Inflammatory macrophage treated with lipopolysaccharide for 1 hour (primary cell): ENCODE data around the gene NUBP1.
"Not testable (repeated sequence)": the region's sequence is repeated elsewhere in the genome, so short reads cannot be mapped to it uniquely, and the experiment has no call there.

Experiments used
- DNase-seq, 2 donors: peaks; one replicate each; pipeline ENCODE4 v3.0.0-alpha.2; 2020 to 2022

Gene NUBP1

DNA sequence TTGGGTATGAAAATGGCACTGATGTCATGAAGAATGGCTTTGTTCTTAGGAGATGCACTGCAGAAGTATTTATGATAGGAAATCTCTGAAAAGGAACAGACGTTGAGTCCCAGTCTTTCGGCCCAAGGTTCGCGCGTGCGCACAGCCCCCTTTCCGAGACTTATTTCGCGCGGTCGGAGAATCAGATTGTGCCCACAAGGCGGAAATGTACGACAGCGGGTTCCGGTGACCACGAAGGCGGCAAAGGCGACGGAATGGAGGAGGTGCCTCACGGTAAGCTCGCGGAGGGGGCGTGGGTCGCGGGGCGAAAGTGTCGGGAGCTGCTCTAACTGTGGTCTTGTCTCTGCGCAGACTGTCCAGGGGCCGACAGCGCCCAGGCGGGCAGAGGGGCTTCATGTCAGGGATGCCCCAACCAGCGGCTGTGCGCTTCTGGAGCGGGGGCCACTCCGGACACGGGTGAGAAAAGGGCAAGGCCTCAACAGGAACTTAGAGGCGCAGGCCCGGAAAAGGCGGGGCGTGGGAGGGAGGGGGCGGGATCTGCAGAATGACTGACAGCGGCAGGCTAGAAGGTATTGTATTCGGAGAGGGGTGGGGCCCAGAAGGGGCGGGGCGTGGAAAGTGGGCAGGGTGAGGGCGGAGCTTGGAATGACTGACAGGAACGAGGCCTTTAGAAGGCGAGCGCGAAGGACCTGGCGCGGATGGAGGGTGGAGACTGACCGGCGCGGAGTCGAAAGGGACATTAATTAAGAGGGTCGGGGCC, at the start of gene NUBP1:
NUBP1 (plus strand) TSS at position 233 of the 760 bp plus-strand sequence; CDS start at position 255, 22 bp downstream.
- DNase-seq = peak; percentile 98 to 100

DNA sequence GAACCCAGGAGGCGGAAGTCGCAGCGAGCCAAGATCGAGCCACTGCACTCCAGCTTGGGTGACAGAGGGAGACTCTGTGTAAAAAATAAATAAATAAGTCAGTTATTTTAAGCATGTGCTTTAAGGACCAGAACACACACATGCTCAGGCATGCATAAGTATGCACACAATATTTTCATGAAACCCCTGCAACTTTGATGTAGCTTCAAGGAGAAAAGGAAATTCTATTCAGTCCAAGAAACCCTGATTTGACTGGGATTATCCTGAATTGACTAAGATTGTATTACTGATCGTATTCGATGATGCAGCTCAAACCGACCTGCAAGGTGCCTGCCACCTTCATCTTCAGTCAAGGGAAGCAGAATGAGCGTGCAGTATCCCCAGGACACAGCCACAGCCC, 49.8 kb upstream of the NUBP1 start:
- no peak for DNase-seq

- DNase-seq = no peak
Observed at GRCh38 chr16:10694306-10694705, 49.3 kb upstream of the NUBP1 start.

DNA sequence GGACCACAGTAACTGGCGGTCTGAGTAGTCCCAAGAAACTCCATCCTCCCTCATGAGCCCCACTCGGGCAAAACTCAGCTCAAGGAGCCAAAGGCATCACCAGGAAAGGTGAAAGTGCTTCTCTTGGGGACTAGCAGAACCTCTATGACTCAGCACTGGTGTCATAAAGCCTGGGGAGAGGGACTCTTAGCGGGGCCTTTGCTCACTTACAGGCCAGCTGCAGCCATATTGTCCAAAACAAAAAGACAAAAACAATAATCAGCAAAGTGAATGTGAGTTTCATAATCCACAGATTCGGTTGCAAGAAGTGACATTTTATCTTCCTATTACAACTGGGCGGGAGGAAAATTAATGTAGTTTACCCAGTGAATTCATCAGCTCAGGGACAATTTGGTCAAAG, 48.8 kb upstream of the NUBP1 start, which contains the start of gene TEKT5:
TEKT5 (minus strand) TSS at position 101 of the 400 bp plus-strand sequence; CDS start at position 44, 57 bp downstream.
- no peak for DNase-seq

- no peak for DNase-seq
Observed at GRCh38 chr16:10699756-10700155, 43.9 kb upstream of the NUBP1 start.

- DNase-seq = no peak
Observed at GRCh38 chr16:10708969-10709368, 34.7 kb upstream of the NUBP1 start.

GRCh38 chr16:10728003-10728887, 15.4 kb upstream of the NUBP1 start:
- DNase-seq = no peak

GRCh38 chr16:10729104-10730048, 14.3 kb upstream of the NUBP1 start:
- no peak for DNase-seq

- DNase-seq = no peak
Observed at GRCh38 chr16:10731790-10732189, 11.9 kb upstream of the NUBP1 start.

DNA sequence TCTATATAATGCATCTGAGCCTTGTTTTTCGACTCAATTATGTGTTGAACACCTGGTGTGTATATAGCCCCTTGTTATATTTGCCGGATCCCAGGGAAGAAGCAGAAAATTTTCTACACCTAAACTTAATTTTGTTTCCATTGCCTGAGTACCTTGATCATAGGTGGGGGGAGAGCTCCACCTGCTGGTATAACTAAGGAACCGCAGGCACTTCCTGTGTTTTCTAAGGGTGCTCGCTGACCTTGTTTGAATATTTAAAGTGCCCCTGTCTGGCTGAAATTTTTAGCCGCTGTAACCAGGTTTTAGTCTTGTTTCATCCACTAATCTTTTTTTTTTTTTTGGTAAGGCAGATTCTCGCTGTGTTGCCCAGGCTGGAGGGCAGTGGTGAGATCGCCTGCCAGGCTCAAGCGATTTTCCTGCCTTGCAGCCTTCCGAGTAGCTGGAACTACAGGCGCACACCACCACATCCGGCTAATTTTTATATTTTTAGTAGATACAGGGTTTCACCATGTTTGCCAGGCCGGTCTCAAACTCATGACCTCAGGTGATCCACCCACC, 6.5 kb upstream of the NUBP1 start:
- peak; percentile 51 to 92 for DNase-seq

GRCh38 chr16:10738231-10739077, 5.2 kb upstream of the NUBP1 start:
- DNase-seq = peak; percentile 81 to 89

- no peak for DNase-seq
Observed at GRCh38 chr16:10740000-10740844, 3.4 kb upstream of the NUBP1 start.

GRCh38 chr16:10740845-10741208, 2.8 kb upstream of the NUBP1 start:
- DNase-seq = no peak

GRCh38 chr16:10741249-10741648, 2.4 kb upstream of the NUBP1 start:
- DNase-seq = not testable (repeated sequence)

DNA sequence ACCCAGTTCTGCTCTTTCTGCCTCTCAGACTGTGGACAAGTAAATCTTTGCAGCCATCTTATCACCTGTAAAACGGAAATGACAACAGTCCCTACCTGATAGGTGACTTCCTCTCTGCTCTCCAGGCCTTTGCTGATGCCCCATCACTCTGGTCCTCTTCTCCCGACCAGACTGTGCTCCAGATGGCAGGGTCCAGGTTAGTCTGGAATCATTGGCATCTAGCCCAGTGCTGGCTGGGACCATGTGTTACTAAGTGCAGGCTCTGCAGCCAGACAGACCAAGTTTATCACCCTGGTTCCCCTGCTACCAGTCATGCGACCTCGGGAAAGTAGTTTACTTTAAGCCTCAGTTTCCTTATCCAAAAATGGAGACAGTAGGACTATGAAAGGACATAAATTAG, 1.8 kb upstream of the NUBP1 start:
- DNase-seq = no peak

DNA sequence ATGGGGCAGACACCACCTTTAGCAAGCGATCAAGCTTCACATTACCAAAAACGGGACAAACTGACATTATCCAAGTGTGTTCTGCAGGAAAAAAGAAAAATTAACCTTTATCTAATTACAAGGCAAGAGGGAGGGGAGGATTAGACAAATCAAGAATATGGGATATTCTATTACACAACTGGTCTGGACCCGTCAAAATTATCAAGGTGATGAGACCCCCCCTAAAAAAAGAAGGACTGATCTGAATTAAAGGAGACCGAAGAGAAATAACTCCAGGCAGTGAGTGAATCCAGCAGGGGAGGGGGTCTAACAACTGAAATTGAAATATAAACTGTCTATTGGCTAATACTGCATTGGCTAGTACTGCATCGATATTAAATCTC, 424 bp upstream of the NUBP1 start:
- DNase-seq = no peak

DNA sequence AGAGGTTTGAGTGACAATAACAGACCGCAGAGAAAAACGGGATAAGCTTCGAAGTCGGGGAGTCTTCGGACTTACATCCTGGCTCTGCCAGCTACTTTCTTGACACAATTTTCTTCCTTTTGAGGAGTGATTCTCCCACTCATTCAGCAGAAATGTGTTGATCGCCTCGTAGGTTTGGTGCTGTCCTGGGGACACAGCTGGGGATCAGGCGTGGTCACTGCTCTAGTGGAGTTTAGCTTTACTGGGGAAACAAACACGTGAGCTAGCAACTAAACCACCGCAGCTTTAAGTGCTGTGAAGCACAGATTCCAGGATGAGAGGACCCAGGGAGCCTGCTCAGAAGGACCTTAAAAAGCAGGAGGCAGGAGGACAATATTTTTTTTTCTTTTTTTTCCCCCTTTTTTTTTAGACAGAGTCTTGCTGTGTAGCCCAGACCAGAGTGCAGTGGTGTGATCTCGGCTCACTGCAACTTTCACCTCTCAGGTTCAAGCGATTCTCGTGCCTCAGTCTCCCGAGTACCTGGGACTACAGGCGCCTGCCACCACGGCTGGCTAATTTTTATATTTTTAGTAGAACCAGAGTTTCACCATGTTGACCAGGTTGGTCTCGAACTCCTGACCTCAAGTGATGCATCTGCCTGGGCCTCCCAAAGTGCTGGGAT, 858 bp downstream of the NUBP1 start:
- DNase-seq = no peak

DNA sequence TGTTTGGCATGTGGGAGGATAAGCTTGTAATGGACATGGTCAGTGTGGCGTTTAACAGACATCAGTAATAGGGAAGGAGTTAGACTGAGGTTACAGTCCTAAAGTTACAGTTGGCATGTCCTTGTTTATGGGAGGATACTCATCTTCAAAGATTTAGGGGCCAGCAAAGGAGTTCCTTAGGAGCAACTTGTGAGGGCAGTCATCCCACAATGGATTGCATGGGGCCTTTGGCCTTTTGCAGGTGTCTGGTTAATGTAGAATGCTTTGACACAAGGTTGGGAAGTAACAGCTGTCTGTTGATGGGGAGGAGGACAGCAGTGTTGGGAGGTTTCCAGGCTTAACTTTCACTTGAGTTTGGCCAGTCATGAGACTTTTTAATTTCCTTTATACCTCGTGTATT, 2.2 kb downstream of the NUBP1 start:
- no peak for DNase-seq

GRCh38 chr16:10750793-10751192, 7.2 kb downstream of the NUBP1 start:
- DNase-seq = no peak

- peak in 1 of 2 donors; percentile 25 for DNase-seq
Observed at GRCh38 chr16:10751291-10751697, 7.7 kb downstream of the NUBP1 start.
